HepG2 (cell line): ENCODE results near the gene VAV2.

Experiments used
- EZH2 ChIP-seq: conservative IDR thresholded peaks from 2 replicates; pipeline ENCODE4 v1.6.1; 2012; ENCODE audit warnings: mild to moderate bottlenecking, low read depth, low read length, moderate library complexity
- JUND ChIP-seq: sonication (generic); formaldehyde crosslinking; IDR thresholded peaks from 2 replicates; pipeline ENCODE4 v1.8.0; 2022; ENCODE audit warnings: mild to moderate bottlenecking, missing genetic modification reagents
- KLF9 ChIP-seq: IDR thresholded peaks from 2 replicates; pipeline ENCODE4 v1.6.1; 2016; ENCODE audit warnings: low read depth
- NR1H2 ChIP-seq: sonication (generic); formaldehyde crosslinking; IDR thresholded peaks from 2 replicates; pipeline ENCODE4 v1.8.1; 2022; ENCODE audit warnings: low read depth, missing genetic modification reagents, borderline replicate concordance
- POLR2A ChIP-seq, 2 experiments: IDR thresholded peaks; 2 replicates each; pipeline ENCODE4 v1.6.1; 2011; ENCODE audit warnings: low read depth in 2 of 2, low read length in 2 of 2, mild to moderate bottlenecking in 1 of 2, moderate library complexity in 1 of 2; ENCODE audit not compliant: insufficient read depth in 1 of 2
- SP2 ChIP-seq: sonication (generic); formaldehyde crosslinking; IDR thresholded peaks from 2 replicates; pipeline ENCODE4 v1.5.1; 2020; ENCODE audit warnings: mild to moderate bottlenecking, missing genetic modification reagents
- SRF ChIP-seq: IDR thresholded peaks from 2 replicates; pipeline ENCODE4 v1.6.1; 2011; ENCODE audit warnings: mild to moderate bottlenecking, low read depth, low read length, moderate library complexity
- STAT5B ChIP-seq: sonication (generic); formaldehyde crosslinking; IDR thresholded peaks from 2 replicates; pipeline ENCODE4 v1.4.0; 2020; ENCODE audit warnings: missing genetic modification reagents
- ZNF17 ChIP-seq: sonication (generic); formaldehyde crosslinking; IDR thresholded peaks from 2 replicates; pipeline ENCODE4 v1.5.0; 2020; ENCODE audit warnings: mild to moderate bottlenecking, missing genetic modification reagents
- TF ChIP-seq, protein P1 (sequence below): sonication (generic); formaldehyde crosslinking; IDR thresholded peaks from 2 replicates; pipeline ENCODE4 v1.5.0; 2020; ENCODE audit warnings: mild to moderate bottlenecking, missing genetic modification reagents, moderate library complexity

DNA sequence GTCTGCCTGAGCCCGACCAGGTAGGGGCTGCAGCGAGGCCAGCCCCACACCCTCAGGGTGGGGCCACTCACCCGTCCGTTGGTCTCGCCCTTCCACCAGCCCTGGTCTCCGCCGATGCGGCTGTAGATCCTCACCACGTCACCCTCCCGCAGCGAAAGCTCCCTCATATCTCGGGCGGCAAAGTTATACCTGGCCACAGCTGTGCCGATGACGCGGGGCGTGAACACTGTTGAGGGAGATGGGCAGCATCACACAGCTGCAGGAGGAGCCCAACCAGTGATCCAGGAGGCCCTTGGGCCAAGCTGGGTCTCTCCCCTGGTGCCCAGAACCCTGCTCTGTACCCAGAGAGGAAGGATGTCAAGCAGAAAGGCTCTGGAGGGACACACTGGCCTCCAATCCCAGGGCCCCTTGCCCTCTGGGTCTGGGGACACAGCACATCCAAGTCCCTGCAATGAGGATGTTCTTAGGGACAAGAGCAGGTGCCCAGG is 223.7 kb downstream of the VAV2 start:
- TF ChIP-seq KLF9 (CRISPR knock-in tag), result no peak
- TF ChIP-seq JUND (CRISPR knock-in tag), result no peak
- TF ChIP-seq POLR2A (IDR thresholded peaks at IDR 0.05; ENCODE audit: insufficient read depth in 1 of 2, low read depth in 2 of 2, low read length in 2 of 2), result no peak
- no peak for TF ChIP-seq EZH2
- no peak for TF ChIP-seq SP2
- TF ChIP-seq SRF, result no peak
- no peak for TF ChIP-seq NR1H2 (CRISPR knock-in tag)
- TF ChIP-seq ZNF17 (CRISPR knock-in tag), result no peak
- TF ChIP-seq, protein P1, sequence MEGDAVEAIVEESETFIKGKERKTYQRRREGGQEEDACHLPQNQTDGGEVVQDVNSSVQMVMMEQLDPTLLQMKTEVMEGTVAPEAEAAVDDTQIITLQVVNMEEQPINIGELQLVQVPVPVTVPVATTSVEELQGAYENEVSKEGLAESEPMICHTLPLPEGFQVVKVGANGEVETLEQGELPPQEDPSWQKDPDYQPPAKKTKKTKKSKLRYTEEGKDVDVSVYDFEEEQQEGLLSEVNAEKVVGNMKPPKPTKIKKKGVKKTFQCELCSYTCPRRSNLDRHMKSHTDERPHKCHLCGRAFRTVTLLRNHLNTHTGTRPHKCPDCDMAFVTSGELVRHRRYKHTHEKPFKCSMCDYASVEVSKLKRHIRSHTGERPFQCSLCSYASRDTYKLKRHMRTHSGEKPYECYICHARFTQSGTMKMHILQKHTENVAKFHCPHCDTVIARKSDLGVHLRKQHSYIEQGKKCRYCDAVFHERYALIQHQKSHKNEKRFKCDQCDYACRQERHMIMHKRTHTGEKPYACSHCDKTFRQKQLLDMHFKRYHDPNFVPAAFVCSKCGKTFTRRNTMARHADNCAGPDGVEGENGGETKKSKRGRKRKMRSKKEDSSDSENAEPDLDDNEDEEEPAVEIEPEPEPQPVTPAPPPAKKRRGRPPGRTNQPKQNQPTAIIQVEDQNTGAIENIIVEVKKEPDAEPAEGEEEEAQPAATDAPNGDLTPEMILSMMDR (CRISPR knock-in tag), result no peak
- TF ChIP-seq STAT5B (CRISPR knock-in tag), result no peak
